HL-60 (cell line): ENCODE data around the gene PRADC1.

ENCODE experiments used
- POLR2AphosphoS5 ChIP-seq: IDR thresholded peaks from 2 replicates; pipeline ENCODE4 v1.6.1; 2012; ENCODE audit warnings: low read depth
- REST ChIP-seq: IDR thresholded peaks from 2 replicates; pipeline ENCODE4 v1.6.1; 2012; ENCODE audit warnings: low read depth; ENCODE audit not compliant: insufficient replicate concordance
- TF ChIP-seq, protein P1 (sequence below): IDR thresholded peaks from one replicate; pipeline ENCODE4 v1.5.1; 2011; ENCODE audit warnings: low read length, control low read depth, inconsistent platforms; ENCODE audit not compliant: insufficient read depth

- TF ChIP-seq, protein P1, sequence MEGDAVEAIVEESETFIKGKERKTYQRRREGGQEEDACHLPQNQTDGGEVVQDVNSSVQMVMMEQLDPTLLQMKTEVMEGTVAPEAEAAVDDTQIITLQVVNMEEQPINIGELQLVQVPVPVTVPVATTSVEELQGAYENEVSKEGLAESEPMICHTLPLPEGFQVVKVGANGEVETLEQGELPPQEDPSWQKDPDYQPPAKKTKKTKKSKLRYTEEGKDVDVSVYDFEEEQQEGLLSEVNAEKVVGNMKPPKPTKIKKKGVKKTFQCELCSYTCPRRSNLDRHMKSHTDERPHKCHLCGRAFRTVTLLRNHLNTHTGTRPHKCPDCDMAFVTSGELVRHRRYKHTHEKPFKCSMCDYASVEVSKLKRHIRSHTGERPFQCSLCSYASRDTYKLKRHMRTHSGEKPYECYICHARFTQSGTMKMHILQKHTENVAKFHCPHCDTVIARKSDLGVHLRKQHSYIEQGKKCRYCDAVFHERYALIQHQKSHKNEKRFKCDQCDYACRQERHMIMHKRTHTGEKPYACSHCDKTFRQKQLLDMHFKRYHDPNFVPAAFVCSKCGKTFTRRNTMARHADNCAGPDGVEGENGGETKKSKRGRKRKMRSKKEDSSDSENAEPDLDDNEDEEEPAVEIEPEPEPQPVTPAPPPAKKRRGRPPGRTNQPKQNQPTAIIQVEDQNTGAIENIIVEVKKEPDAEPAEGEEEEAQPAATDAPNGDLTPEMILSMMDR, result no peak
- TF ChIP-seq POLR2AphosphoS5 (no peak), REST (no peak)
Observed at GRCh38 chr2:73259704-73260337, 26.8 kb upstream of the PRADC1 start.
